Hepatic stellate cell (primary cell): ENCODE results near the gene RNASE2.
"Not testable (repeated sequence)": the region's sequence is repeated elsewhere in the genome, so short reads cannot be mapped to it uniquely, and the experiment has no call there.

Experiments
- DNase-seq: peaks from one replicate; pipeline ENCODE4 v3.0.0; 2011; ENCODE audit warnings: low spot score

RNASE2 gene

DNA sequence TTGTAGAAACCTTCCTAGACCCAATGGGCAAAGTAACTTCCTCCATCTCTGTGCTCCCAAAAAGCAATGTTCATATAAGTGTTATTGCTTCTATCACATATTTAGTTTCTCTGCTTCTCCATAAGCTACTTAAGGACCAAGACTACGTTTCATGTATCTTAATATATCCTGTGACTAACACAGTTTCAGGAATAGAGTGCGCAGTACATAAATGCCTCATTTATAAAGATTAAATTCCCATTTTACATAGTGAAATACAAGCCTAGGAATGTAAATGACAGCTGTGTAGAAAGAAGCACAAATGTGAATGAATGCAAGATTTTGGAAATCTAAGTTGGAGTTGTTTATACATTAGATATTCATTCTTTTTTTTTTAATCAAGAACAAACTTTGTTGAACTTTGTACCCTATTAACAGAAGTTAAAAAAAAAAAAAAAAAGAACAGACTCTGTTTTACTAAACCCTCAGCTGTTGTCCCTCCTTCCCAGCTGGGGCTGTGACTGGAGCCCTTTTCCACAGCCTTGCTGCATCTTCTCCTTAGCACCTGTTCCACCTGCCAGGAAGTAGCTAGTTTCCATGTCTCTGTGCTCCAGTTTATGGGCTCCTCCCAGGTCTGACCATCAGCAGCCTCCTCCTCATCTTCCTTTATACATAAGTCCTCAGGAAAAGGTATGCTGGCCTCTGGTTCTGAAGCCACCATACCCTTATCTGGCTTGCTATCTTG, 27.5 kb downstream of the RNASE2 start:
- no peak for DNase-seq

DNA sequence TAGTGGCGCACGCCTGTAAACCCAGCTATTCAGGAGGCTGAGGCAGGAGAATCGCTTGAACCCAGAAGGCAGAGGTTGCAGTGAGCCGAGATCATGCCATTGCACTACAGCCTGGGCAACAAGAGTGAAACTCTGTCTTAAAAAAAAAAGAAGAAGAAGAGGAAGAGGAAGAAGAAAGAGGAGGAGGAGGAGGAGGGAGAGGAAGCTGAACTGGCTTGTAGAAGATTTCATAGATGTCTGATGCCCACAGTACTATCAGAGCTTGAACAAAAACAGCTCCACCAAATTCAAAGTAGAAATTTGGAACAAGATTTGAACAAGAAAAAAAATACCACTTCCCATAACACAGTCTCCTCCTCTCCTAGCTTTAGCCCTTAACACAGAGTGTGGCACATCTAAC, 30.4 kb downstream of the RNASE2 start:
- DNase-seq: not testable (repeated sequence)

DNA sequence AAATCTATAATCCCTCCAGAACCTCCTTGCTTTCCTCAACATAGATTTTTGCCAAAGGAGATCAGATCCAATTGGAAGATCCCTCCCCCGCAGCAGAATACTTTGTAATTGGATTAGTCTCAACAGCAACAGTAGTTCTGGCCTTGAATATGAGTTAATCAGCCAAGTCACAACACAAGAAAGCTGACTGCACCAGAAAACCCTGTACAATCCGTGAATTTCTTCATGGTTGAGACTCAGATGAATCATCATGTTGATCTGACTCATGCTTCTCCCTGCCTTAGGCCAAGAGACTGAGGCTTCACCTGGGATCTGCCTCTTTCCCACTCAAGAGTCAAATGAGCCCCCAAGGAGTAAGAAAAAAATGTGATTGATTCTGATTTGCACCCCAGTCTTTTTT, 31.5 kb downstream of the RNASE2 start:
- peak; percentile 90 for DNase-seq

DNA sequence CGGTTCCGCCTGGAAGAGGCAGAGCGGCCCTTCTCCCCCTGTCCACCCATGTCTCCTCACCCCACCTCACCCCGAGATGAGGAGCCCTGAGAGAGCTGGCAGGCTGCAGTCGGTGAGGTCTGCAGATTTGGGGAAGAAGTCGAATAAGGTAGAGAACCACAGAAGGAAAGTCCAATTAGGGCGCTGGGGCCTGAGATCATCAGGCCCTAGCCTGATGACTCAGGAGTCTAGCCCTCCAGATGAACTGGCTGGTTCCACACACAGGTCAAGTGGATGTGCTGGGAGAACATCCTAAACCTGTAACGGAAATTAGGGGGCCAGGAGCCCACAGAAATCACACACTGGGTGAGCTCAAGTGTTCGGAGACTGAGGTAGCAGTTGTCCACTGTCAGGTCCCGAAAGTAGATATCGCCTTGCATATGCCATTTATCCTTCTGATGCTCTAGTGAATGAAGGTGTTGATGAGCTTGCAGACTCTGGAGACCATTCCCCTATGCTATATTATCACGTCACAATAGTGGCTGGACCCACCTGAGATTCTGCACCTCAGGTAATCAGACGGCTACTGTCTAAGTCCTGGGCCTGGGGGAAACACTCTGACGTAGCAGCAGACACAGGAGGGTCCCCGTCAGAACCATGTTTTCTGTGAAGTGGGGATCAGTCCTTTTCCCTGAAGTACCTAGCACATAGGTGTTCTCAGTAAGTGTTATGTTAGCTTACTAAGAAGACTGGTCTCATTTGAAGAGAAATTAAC, 33.6 kb downstream of the RNASE2 start:
- DNase-seq: no peak

DNA sequence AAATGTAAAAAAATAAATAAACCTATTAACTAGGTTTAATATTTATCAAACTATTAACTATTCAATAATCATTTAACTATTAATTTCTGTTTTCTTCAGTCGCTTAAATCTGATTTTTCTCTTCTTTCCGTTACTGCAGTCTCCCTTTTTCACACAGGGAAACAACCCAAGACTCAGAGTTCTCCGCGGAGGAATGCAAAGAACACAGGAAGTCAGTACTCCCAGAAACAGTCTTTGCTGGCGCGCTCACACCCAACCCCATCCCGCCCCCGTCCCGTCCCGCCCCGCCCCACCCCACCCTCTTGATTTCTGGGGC, 34.1 kb downstream of the RNASE2 start:
- DNase-seq: no peak

DNA sequence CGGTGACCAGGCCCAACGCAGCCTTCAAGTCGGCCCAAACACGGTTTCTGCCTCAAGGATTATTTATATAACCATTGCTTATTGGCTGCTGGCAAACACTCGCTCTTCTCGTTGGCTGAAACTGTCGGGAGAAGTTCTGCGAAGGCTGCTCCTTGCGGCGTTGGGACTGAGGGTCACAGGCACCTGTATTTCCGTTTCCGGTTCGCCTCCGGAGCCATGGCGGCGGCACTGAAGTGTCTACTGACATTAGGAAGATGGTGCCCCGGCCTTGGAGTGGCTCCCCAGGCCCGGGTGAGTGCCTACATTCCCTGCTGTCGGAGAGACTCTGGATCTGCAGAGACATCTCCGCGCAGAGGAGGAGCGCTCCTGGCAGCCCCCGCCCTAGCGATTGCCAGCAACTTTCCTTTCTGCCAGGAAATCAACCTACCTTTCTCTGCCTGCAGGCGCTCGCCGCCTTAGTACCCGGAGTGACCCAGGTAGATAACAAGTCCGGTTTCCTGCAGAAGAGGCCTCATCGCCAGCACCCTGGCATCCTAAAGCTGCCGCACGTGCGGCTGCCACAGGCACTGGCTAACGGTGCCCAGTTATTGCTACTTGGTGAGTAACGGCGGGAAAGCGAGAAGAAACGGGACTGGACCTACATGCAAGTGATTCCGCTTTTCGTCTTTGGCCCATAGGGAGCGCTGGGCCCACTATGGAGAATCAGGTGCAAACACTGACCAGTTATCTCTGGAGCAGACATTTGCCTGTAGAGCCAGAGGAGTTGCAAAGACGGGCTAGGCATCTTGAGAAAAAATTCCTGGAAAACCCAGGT, 34.7 kb downstream of the RNASE2 start, which contains the start of gene METTL17:
Gene METTL17, plus strand, starts transcription at position 194 of the 814 bp plus-strand sequence. Its CDS starts 23 bp downstream, at position 217.
- peak; percentile 92 for DNase-seq

DNA sequence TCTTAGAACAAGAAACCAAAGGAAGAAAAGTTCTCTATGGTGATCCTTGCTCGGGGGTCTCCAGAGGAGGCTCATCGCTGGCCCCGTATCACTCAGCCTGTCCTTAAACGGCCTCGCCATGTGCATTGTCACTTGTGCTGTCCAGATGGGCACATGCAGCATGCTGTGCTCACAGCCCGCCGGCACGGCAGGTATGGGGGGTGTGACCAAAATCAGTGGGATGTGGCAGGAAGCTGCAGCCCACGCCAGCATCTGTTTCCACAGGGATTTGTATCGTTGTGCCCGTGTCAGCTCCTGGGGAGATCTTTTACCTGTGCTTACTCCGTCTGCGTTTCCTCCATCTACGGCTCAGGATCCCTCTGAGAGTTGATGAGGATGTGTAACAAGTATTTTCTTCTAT, 41.2 kb downstream of the RNASE2 start:
- DNase-seq: no peak

DNA sequence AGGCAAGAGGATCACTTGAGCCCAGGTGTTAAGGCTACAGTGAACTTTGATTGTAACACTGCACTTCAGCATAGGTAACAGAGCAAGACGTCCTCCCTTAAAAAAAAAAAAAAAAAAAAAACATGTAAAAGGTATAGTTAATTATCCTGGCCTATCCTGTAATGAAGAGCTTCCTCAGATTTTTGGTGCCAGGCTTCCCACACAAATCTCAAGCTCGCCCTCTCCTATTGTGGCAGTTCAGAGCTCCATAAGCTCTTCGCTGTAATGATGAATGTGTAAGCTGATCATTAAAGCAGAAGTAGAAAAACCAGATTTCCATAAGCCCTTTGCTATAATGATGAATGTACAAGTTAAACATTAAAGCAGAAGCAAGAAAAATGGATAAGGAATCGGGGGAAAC, 41.8 kb downstream of the RNASE2 start:
- no peak for DNase-seq

DNA sequence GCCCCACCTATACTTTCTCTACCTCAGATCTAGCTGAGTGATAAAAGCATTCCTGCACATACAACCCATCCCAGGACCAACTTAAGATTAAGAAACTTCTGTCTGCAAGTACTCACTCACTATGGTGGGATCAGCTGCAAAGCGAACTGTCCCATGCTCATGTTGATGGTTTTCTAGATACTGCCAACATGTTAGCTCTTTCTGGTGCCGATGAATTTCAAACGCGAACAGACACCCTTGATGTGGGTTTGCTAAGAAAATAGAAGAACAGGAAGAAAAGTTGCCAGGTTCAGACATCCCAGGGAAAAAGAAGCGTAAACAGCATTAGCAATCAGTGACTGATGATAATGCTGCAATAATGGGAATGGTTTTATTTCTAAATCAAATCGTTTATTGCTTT, 42.3 kb downstream of the RNASE2 start:
- no peak for DNase-seq

DNA sequence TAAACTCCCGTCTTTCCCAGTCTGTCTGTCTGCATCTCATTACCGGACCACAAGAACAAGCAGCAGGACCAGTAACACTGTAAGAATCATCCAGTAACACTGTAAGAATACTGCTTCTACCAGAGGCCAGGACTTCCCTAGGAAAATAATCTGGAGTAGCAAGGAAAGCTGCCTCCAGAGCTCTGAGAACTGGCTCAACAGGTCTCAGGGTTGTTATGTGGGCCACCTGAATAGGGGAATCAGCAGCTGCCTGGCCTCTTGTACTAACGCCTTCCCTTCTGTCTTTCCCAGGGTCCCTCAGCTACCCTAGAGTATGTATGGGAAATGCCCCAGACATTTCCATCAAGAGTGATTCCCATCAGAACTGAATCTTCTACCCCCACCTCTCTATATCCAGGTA, 42.9 kb downstream of the RNASE2 start:
- DNase-seq: no peak

DNA sequence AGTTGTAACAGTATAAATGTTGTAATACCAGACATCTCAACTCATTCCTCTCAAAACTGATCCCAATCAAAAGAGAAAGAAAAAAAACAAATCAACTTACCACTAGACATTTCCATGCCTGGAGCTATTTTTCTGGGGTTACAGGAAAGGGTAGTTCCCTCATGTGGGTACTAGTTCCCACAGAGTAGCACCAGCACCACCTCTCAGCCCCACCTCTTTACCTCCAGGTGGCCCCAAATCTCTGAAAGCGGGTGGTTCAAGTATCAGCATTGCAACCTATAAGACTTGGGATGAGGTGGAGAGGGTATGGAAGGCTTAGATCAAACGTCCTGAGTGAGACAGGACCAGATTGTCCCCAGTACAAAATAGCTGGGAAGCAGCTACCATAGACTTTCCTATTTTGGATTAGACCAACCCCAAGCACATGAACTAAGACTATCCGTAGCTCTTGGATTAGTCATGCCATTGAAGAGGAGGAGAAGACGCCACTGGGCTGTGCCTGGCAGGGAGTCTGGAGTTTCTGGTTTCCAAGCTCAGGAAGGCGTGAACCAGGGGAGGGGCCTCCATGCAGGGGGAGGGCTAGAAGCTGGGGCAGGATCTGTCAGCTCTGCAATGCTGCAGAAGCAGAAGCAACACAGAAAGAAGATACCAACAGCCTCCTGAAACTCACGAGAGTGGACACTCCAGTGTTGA, 43.5 kb downstream of the RNASE2 start, which contains the start of gene SLC39A2:
Gene SLC39A2, plus strand, starts transcription at position 620 of the 693 bp plus-strand sequence. CDS start 154 bp downstream, outside the sequence.
- peak; percentile 28 for DNase-seq

DNA sequence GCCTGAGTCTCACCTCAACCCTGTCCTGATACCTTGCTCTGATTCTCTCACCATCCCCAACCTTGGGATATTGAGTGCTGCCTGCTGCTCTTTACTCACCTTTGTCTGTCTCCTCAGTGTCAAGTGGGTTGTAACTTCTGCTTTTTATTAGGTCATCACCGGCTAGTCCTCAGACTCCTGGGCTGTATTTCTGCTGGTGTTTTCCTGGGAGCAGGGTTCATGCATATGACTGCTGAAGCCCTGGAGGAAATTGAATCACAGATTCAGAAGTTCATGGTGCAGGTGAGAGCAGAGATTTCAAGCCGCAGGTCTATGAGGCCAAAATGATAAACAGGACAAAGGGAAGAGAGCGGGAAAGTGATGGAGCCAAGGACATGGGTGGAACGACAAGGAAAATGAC, 44.3 kb downstream of the RNASE2 start:
- DNase-seq: no peak

DNA sequence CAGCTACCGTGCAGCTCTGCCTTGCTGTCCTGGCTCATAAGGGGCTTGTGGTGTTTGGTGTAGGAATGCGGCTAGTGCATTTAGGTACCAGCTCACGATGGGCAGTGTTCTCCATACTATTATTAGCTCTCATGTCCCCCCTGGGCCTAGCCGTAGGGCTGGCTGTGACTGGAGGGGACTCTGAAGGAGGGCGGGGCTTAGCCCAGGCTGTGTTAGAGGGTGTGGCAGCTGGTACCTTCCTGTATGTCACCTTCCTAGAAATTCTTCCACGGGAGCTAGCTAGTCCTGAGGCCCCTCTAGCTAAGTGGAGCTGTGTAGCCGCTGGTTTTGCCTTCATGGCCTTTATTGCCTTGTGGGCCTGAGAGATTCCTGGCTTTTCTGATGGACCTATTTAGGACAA, 45.9 kb downstream of the RNASE2 start:
- no peak for DNase-seq

DNA sequence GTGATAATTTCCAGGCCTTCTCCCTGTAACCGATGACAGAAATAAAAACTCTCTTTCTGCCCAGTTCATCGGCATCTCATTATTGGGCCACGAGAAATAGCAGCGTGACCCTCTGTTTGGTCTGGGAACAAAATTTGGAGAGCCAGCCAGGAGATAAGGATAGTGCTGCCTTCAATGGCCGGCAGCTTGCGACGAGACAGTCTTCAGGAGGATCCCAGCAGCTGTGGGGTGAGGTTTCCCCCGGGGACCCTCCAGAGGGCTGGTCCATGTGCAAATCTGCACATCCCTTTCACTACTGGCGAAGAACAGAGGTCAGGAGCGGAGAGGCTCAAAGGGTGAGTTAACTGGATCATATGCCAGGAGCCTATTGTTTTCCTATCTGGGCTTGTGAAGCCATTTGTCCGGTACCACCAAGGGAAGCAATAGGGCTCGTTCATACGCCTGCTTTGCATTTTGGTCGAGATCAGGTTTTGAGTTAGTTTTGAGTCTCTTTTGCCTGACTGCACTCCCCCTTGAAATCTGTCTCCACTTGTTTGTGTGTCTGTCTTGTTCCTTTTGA, 48.6 kb downstream of the RNASE2 start:
- DNase-seq: no peak
